Measurements from ENCODE around the gene KRTAP6-2.

DNA sequence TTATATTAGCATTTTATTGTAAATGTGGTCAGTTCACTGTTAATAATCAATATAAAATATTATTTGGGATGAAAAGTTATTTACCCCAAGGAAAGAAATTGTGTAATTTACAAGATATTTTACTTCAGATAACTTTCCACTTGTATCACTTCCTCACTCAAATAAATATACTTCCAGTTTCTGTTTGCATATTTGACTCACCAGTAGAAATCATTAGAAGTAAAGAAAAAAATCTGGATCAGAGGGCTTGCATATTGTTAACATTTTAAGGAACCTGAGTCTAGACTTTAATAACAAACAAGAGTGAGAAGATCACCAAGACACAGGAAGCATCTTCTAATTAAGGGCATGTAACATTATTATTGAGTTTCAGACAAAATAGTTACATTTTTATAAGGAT is 21.4 kb upstream of the KRTAP6-2 start:
- TF ChIP-seq POLR2A (IDR thresholded peaks at IDR 0.05), result no peak
- TF ChIP-seq, protein P1, sequence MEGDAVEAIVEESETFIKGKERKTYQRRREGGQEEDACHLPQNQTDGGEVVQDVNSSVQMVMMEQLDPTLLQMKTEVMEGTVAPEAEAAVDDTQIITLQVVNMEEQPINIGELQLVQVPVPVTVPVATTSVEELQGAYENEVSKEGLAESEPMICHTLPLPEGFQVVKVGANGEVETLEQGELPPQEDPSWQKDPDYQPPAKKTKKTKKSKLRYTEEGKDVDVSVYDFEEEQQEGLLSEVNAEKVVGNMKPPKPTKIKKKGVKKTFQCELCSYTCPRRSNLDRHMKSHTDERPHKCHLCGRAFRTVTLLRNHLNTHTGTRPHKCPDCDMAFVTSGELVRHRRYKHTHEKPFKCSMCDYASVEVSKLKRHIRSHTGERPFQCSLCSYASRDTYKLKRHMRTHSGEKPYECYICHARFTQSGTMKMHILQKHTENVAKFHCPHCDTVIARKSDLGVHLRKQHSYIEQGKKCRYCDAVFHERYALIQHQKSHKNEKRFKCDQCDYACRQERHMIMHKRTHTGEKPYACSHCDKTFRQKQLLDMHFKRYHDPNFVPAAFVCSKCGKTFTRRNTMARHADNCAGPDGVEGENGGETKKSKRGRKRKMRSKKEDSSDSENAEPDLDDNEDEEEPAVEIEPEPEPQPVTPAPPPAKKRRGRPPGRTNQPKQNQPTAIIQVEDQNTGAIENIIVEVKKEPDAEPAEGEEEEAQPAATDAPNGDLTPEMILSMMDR (IDR thresholded peaks at IDR 0.05 in 4 of 5, conservative IDR thresholded peaks at IDR 0.05 in 1 of 5), result no peak
